H1 (cell line): Measurements from ENCODE around the gene PPP2R3B. TPM values are rescaled to one million over a fixed set of nuclear protein-coding genes. Genes with fewer than 3 reads are reported as not detected.

ENCODE experiments used
- EZH2 ChIP-seq: fragments of 200-600 bp; sonication (generic); IDR thresholded peaks from 2 replicates; pipeline ENCODE4 v1.7.1; 2012; ENCODE audit warnings: low read depth, mild to moderate bottlenecking, moderate library complexity, low read length, inconsistent platforms; ENCODE audit not compliant: severe bottlenecking
- SAP30 ChIP-seq: fragments of 300-600 bp; sonication (generic); IDR thresholded peaks from 2 replicates; pipeline ENCODE4 v1.7.1; 2012; ENCODE audit warnings: low read length, moderate library complexity, mild to moderate bottlenecking, inconsistent platforms; ENCODE audit not compliant: insufficient read depth, insufficient replicate concordance
- SRF ChIP-seq: IDR thresholded peaks from 2 replicates; pipeline ENCODE4 v1.6.1; 2011; ENCODE audit warnings: mild to moderate bottlenecking, low read depth, low read length, moderate library complexity
- TBP ChIP-seq: IDR thresholded peaks from 2 replicates; pipeline ENCODE4 v1.6.1; 2011; ENCODE audit warnings: low read depth, low read length, improper control_type of control experiment
- polyA plus RNA-seq, 7 experiments: library from polyadenylated mRNA; depleted of rRNA in 3 of 7; stranded (reverse) in 5 of 7; unstranded in 2 of 7; fragments of >200 nt in 5 of 7; fragments of 200-250 nt in 2 of 7; gene quantifications; 1 replicate in 5 of 7; 2 replicates in 1 of 7; 4 replicates in 1 of 7; pipeline versions ENCODE4 v1.2.1 to v1.2.3, GENCODE V29; 2011 to 2013; ENCODE audit warnings: missing spikeins in 2 of 7, mixed read lengths in 2 of 7
- total RNA-seq: library from RNA; stranded (reverse); fragmentation: NEBNext Ultra II Directional; extraction: Animal tissue kit (Norgen Biotek cat#: 25700); gene quantifications from 2 replicates; pipeline ENCODE4 v1.2.1, GENCODE V29; 2021

Gene PPP2R3B
- total and polyA plus RNA-seq, 2 of the 8 experiments (the other 6 are each of a cell fraction or from before 2014, with no cell fraction given) = 47.6 to 86.7 TPM

GRCh38 chrX:323721-324628 lies 62.7 kb downstream of the PPP2R3B start (continued):
- TF ChIP-seq SAP30 (no peak), SRF (no peak), TBP (no peak), EZH2 (no peak)
